Activated CD8-positive, alpha-beta memory T cell treated with anti-CD3 and anti-CD28 coated beads for 1 hour (primary cell): ENCODE data around the gene HKDC1.

Experiments used
- DNase-seq, 2 donors: peaks; one replicate each; pipeline ENCODE4 v3.0.0-alpha.2; 2020; ENCODE audit warnings: low read depth in 1 of 2; ENCODE audit errors: extremely low read depth in 1 of 2

HKDC1 gene

GRCh38 chr10:69215405-69216171 is 4.5 kb upstream of the HKDC1 start:
- no peak for DNase-seq

- no peak for DNase-seq
Measured at GRCh38 chr10:69216577-69217118, 3.5 kb upstream of the HKDC1 start.

- DNase-seq: no peak
Measured at GRCh38 chr10:69217119-69217754, 2.9 kb upstream of the HKDC1 start.

DNA sequence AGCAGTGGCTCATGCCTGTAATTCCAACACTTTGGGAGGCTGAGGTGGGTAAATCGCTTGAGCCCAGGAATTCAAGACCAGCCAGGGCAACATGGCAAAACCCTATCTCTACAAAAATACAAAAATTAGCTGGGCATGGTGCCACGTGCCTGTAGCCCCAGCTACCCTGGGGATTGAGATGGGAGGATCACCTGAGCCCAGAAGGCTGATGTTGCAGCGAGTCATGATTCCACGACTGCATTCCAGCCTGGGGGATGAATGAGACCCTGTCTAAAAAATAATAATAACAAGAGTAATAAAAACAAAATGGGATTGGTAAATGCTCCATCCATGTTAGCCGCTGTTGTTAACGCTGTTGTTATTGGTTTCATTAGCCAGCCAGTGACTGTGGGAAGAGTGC is 1.3 kb upstream of the HKDC1 start:
- no peak for DNase-seq

- no peak for DNase-seq
Measured at GRCh38 chr10:69220507-69220906, 375 bp downstream of the HKDC1 start.

- peak; percentile 35 to 40 for DNase-seq
Measured at GRCh38 chr10:69222157-69223027, 2.3 kb downstream of the HKDC1 start.

DNA sequence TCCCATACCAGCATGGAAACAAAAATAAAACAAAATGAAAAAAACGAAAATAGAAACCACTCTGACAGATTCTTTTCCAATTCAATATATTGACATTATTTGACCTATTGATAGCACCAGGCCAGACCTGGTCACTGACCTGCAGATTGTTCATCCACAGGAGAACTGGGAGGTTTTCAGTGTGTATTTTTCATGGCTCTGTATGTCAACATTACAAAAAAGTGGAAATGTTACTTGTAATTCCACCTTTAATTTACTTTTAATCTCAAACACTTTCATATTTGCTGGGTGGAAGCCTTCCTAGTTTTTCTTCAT is 2.9 kb downstream of the HKDC1 start:
- DNase-seq: no peak

DNA sequence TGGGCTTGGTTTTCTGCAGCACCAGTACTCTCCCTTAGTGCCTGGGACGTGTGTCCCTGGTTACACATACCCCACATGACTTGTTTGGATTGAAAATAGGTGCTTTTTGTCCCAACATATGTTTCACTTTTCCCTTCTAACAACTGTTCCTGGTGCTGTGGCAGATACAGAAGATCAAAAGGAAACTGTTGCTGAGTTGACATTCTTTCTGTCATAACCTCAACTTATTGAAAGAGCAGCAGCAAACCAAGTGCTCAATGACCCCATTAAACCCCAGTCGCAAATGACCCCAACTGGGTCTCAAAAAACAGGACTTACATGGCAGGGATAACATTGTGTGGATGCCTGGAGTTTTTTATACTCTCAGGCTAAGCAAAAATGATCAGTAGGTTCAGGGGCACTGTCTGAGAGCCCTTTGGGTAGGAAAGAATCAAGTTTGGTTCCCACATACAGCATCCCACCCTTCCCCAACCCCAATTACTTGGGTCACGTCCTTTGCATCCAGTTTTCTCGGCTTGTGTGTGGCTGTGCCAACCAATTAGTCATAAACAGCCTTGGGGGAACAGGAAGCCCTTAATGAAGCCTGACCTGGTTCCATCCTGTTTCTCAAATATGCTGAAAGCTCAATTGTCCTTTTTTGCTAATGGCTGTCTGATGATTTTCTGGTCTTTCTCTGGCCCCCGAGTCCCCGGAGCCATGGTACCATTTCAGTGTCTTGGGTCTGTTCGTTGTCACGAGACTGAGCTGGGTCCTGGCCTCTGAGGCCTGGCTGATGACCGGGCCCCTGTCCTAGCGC is 4.9 kb downstream of the HKDC1 start:
- no peak for DNase-seq

DNA sequence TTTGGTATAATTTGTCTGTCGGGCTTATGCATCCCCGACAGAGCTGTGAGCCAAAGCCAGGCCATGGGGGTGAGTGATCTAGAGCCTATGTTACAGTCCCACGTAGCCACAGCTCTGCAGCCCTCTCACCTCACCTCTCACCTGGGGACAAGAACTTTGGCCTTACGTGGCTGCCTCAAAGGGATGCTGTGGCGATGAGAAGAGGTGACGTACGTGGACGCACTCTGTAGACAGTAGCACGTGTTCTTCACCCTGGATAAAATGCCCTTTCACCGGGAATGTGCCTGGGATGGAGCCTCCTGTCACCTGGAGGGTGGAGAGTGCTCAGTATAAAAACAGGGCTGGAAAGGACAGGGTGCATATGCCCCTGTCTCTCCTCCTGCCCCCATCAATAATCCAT is 5.5 kb downstream of the HKDC1 start:
- no peak for DNase-seq

GRCh38 chr10:69226919-69227450 is 6.9 kb downstream of the HKDC1 start:
- no peak for DNase-seq

DNA sequence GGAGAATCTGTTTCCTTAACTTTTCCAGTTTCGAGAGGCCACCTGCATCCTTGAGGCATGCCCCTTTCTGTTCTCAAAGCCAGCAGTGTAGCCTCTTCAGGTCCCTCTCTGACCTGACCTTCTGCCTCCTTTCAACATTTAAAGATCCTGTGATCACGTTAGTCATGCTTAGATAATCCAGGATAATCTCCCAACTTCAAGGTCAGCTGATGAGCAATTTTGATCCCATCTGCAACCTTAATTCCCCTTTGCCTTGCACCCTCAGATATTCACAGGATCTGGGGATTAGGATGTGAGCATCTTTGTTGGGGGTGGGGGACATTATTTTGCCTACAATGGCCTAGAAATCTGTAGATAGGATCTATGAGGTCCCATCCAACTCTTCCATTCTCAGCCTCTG is 8.0 kb downstream of the HKDC1 start:
- DNase-seq: no peak

- DNase-seq: no peak
Measured at GRCh38 chr10:69229616-69229916, 9.4 kb downstream of the HKDC1 start.

GRCh38 chr10:69230128-69230527 is 10.0 kb downstream of the HKDC1 start:
- no peak for DNase-seq

DNA sequence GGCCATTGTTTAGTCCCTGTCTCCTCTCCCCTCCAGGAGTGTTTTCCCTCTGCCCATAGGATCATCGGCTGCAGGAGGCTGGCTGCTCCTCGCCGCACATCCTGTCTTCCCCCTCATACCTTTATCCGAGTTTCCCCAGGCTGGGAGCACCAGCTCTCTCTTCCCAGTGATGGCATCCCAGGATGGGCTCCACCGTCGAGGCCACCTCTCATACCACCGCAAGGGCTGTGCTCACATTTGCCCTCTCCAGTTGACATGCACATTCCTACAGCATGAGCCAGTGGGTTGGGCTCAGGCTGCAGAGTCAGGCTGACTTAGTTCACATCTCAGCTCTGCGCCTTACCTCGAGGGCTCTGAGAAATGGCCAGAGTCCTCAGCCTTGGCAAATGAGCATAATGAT is 12.1 kb downstream of the HKDC1 start:
- no peak for DNase-seq

DNA sequence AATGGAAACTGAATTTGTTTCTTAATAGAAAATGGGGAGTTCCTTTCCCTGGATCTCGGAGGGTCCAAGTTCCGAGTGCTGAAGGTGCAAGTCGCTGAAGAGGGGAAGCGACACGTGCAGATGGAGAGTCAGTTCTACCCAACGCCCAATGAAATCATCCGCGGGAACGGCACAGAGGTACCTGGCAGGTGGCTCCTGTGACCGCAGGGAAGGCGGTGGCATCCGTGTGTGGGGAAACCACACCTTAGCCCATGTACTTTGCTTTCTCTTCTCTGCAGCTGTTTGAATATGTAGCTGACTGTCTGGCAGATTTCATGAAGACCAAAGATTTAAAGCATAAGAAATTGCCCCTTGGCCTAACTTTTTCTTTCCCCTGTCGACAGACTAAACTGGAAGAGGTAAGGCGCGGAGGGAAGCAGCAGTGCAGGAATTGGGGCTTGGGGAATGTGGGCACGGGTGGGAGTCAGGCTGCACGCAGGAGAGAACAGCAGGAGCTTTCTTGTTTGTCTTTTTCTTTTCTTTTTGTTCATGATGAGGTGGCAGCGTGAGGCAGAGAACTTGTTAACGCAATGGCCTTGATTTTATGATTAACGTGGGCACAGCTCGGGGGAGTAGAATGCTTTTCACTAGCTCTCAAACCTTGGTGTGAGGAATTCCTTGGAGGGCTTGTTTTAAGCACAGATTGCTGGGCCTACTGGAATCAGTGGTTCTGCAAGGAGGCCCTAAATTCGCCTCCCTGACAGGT is 12.8 kb downstream of the HKDC1 start:
- DNase-seq: no peak

DNA sequence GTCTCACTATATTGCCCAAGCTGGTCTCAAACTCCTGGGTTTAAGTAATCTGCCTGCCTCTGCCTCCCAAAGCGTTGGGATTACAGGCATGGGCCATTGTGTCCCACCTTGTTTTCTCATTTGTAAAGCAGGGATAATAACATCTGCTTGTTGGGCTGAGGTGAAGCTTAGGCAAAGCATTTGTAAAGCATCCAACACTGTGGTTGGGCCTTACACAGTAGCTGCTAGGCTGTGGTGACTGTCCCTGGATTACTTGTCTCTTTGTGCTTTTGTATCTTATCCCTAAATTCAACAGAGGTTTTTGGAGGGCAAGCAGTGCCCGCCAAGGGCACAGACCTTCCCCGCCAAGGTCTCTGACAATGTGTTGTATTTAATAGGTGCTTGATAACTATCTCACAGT is 14.3 kb downstream of the HKDC1 start:
- no peak for DNase-seq

GRCh38 chr10:69237528-69238159 is 17.5 kb downstream of the HKDC1 start:
- peak; percentile 57 to 81 for DNase-seq

- DNase-seq: no peak
Measured at GRCh38 chr10:69239136-69239535, 19.0 kb downstream of the HKDC1 start.

GRCh38 chr10:69239816-69240434 is 19.8 kb downstream of the HKDC1 start:
- no peak for DNase-seq
